Measurements from ENCODE around the gene INSRR.

INSRR gene

DNA sequence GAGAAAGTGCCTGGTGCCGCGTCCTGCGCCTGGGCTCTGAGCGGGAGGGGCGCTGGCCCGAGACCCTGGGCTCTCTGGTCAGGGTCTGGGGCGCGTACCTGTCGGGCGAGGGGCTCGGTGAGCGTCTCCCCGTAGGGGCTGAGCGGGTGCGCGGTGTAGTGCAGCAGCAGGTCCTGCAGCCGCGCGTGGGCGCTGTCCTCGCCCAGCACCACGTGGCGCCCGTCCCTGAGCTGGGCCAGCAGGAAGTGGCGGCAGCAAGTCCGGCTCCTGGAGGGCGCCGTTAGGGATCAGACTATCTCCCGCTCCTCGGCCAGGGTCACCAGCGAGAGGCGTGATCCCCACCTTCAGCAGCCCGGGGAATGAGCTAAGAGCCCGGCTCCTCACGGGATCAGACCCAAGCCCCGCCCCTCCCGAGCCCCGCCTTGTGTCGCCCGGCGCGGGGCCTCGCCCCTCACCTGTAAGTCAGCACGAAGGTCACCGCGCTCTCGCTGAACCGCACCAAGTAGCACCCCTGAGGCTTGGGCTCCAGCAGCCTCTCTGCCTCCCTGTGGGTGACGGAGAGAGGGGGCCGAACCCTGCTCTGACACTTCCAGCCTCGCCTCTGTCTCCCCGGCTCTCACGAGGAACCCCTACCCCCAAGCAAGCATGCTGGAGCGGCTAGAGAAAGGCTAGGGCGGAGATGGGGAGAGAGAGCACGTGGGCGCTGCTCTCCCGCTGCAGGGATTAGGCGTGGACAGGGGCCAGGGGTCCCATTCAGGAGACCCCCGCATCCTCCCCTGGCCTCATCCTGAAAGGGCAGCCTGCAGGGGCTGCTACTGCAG is 45.0 kb downstream of the INSRR start:
- no peak for DNase-seq
- in situ Hi-C loops (cut with MboI; ENCODE audit: low pct_unique_long_range_greater_than_20kb, low sequenced_read_pairs): no loop called here

DNA sequence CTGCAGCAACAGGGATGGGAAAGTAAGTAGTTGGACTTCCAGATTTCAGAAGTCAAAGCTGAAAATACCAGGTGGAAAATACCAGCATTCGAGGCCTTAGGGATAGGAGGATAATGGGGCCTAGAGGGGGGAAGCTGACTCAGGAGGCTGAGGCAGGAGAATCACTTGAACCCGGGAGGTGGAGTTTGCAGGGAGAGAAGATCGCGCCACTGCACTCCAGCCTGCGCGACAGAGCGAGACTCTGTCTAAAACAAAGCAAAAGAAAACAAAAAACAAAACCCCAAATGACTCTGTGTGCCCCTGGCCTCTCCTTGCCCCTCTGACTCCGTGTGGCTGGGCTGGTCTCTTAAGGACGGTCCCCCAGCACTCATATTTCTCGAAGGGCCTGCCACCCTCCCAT is 45.6 kb downstream of the INSRR start:
- in situ Hi-C loops (cut with MboI; ENCODE audit: low pct_unique_long_range_greater_than_20kb, low sequenced_read_pairs): no loop called here
- no peak for DNase-seq

DNA sequence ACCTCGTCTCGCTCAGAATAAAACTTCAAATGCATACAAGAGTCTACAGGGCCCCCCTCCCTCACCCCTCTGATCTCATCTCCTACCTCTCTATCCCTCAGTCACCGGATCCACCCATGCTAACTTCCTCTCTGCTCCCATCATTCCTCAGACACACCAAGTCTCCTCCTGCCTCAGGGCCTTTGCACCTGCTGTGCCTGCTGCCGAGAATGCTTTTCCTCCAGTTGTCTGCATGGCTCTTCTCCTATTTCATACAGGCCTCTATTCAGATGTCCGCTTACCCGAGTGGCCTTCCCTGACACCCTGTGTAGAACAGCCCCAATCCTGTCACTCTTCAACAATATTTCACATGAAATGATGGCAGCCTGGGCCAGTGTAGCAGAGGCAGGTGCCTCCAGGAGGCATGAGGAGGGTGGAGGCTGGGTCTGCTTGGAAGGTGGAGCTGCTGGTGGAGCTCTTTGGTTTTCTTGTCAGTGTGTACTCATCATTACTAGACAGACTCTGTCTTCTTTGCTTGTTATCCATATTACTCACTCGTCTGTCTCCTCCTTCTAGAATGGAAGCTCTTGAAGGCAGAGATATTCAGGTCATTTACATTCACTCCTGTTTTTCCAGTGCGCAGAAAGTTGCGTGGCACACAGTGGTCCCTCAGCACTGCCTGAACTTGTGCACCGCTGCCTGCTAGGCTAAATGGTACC is 46.5 kb downstream of the INSRR start:
- no peak for DNase-seq
- in situ Hi-C loops (cut with MboI; ENCODE audit: low pct_unique_long_range_greater_than_20kb, low sequenced_read_pairs): no loop called here

DNA sequence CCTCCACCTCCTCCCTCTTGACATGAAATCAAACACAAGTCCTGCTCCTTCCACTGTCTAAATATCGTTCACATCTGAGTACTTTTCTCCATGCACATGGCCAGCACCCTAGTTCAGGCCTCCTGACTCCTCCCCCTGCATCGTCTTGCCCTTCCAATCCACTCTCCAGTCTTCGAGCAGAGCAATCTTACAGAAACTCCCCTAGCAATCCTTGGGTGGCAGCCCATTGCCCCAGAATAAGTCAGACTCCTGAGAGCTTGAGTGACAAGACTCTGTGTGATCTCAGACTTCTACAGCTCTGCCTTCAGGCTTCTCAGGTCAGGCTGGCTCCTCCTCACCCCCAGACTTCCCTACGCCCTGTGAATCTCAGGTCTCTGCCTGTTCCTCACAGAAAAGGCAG is 47.7 kb downstream of the INSRR start:
- in situ Hi-C loops (cut with MboI; ENCODE audit: low pct_unique_long_range_greater_than_20kb, low sequenced_read_pairs): no loop called here
- DNase-seq: no peak

DNA sequence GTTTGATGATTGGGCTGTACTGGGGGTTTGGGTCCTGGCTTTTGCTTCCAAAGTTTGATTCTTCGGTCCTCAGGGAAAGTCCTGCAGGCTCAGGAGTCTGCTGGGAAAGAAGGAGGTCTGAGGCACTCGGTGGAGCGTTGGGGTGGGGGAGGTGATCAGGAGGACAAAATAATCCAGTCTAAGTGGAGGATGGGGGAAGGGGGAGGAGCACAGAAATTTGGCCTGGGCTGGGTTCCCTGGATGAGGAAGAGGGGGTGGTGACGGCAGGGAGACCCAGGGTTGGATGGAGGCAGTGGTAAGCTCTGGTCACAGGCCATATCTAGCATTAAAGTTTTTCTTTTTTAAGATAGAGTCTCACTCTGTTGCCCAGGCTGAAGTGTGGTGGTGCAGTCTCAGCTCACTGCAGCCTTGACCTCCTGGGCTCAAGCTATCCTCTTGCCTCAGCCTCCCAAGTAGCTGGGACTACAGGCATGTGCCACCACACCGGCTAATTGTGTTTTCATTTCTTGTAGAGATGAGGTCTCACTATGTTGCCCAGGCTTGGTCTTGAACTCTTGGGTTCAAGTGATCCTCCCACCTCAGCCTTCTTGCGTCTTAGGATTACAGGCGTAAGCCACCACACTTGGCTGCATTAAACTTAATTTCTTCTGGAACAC is 49.1 kb downstream of the INSRR start:
- in situ Hi-C loops (cut with MboI; ENCODE audit: low pct_unique_long_range_greater_than_20kb, low sequenced_read_pairs): no loop called here

DNA sequence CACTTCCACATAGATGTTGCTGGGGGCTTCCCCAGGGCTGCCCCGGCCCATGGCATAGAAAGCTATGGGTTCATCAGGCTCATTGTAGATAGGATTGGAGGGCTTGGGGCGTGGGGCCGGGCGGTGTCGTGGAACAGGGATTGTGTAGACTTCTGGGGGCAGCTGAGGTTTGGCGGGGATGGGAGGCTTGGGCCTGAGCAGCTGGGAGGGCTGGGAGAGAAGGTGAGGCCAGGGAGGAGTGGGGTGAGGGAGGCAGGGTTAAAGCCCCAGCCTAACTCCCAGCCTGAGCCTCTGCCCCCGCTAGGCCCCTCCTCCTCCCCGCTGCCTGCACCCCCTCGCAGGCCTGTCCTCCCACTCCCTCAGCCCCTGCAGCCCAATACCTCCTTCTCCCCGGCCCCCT is 49.6 kb downstream of the INSRR start:
- no peak for DNase-seq
- in situ Hi-C loops (cut with MboI; ENCODE audit: low pct_unique_long_range_greater_than_20kb, low sequenced_read_pairs): no loop called here

More for the DNA sequence above, 49.1 kb downstream of the INSRR start:
- no peak for DNase-seq

DNA sequence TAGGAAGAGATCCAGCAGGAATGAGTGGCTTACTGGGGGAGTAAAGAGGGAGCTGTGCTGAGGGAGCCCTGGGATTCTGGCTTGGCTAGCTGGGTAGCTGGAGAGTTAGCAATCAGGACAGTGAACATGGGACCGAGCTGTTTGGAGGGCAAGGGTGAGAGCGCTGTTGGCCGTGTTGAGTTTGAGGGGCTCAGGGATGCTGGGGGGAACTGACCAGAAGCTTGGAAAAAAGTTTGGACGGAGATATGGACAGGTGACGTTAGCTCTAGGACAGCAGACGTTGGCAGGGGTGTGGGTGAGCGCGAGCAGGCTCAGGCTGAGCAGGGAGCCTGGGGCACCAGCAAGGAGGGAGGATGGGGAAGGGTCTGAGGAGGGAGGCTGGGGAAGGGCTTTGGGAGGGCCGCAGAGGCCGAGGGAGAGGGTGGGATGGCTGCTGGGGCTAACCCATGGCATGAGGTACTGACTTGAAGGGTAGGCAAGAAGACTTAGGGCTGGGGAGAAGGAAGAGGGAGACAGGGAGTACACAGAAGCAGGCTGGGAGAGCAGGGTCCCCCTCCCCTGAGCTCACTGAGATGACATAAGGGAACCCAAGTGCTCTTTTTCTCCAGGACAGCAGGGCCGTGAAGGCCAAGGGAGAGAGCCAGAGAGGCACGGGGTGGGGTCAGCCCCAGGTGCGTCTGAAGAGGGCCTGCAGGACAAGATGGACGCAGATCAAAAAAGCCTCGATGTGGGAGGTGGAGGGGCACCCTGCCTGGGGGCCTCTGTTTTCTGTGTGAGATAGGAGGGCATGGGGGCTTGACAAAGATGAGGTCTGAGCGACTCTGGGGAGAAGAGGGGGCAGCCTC is 50.5 kb downstream of the INSRR start:
- in situ Hi-C loops (cut with MboI; ENCODE audit: low pct_unique_long_range_greater_than_20kb, low sequenced_read_pairs): no loop called here
- no peak for DNase-seq

DNA sequence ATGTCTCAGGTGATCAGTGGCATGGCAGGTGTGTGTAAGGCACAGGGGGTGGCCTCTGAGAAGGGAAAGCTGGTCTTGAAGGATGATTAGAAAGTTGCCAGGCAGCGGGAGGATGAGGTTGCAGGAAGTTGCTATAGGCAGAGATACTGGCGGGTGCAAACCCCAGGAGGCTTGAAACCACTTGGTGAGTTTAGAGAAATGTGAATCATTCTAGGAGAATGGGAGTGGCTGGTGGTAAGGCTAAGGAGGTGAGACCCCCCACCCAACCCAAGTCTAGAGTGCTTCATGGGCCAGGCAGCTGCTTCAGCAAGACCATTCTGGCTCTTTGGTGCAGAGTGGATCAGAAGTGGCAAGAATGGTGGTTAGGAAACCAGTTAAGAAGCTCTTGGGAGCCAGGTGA is 51.3 kb downstream of the INSRR start:
- in situ Hi-C loops (cut with MboI; ENCODE audit: low pct_unique_long_range_greater_than_20kb, low sequenced_read_pairs): no loop called here
- DNase-seq: no peak

DNA sequence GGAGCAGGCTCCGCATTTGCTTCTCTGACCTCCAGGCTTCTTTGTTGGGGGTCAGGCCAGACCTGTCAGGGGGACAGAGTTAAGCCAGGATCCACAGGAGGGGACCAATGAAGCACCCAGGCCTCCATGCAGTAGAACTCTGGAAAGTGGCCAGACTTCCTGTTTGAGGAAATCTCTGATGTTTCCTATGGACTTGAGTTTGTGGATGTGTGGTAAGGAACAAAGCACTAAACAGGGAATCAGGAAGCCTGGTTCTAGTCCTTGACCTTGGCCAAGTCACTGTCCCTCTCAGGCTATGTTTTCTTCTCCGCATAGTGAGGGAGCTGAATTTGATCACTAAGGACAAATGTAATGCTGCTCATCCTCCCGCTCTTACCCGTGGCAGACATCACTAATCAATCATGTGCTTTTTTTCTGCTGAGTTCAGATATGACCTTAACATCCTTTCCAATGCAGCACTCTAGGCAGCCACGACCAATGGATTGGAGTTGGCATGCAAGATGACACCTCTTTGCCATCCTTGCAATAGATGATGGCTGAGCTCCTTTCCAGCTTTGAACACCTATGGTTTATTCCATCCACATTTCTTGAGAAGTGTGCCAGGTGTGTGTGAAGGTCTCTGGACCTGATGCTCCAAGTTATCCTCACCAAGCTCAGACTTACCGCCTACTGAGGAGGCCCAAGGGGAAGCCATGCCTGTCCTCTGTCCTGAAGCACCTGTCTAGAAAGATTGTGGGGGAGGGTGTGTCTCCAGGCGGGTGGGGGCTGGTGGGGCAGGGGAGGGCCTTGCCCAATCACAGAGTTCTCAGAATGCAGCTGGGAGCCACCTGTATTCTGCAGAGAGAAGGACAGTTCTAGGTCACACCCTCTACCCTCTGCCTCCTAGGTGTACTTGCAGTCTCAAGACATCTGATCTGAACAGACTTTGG is 52.1 kb downstream of the INSRR start:
- no peak for DNase-seq
- in situ Hi-C loops (cut with MboI; ENCODE audit: low pct_unique_long_range_greater_than_20kb, low sequenced_read_pairs): no loop called here

DNA sequence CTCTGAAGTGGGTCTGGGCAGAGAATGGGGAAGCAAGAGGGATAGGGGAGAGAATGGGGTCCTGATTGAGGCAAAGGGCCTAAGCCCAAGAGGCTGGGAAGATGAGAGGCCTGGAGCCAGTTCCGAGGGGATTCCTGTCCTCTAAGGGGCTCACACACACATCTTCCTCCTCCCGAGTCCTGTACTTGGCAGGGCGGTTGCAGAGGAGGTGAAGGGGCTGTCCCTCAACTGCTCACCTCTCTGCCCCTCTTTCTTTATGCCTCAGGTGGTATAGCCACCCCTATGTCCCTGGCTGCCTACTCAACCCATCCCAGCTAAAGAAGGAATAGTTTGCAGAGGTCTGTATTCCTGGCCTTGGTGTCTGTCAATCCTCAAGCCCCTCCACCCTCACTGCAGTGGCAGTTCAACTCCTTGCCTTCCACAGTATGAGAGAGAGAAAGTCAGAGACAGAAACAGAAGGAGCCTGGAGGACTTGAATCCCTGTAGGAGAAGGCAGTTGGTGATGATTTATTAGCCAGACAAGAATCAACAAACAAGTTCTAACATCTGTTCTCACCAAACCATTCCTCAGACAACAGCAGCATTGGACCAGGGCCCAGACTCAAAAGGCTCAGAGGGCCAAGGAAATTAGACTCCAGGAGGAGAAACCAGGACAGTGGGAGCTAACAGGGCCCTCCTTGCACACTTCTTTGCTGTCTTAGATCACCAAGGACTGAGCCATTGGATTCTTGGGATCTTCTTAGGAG is 53.0 kb downstream of the INSRR start:
- no peak for DNase-seq
- in situ Hi-C loops (cut with MboI; ENCODE audit: low pct_unique_long_range_greater_than_20kb, low sequenced_read_pairs): no loop called here

DNA sequence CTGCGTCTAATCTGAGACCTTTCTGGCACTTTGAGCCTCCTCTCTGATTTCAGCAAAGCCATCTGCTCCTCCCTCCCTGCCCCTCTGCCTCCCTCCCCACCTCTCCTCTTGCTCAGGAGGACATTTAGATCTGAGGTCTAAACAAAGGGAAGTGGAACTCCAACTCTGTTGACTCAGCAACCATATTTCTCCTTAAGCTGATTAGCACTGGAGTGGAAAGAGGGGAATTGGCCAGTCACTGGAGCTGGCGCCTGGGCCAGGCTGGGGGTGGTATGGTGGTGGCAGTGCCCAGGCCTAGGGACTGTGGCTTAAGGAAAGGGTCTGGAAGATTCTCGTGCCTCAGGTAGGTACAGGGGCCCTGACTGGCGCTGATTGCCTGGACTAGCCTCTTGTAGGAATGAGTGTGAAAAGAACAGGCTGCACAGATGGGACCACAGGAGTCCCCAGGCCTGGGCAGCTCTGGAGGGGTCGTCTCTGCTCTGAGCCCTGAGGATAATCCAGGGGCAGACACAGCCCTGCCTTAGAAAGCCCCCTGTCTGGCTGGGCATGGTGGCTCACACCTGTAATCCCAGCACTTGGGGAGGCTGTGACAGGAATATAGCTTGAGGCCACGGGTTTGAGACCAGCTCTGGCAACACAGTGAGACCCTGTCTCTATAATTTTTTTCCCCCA is 54.2 kb downstream of the INSRR start:
- in situ Hi-C loops (cut with MboI; ENCODE audit: low pct_unique_long_range_greater_than_20kb, low sequenced_read_pairs): no loop called here
- DNase-seq: peak; percentile 79

DNA sequence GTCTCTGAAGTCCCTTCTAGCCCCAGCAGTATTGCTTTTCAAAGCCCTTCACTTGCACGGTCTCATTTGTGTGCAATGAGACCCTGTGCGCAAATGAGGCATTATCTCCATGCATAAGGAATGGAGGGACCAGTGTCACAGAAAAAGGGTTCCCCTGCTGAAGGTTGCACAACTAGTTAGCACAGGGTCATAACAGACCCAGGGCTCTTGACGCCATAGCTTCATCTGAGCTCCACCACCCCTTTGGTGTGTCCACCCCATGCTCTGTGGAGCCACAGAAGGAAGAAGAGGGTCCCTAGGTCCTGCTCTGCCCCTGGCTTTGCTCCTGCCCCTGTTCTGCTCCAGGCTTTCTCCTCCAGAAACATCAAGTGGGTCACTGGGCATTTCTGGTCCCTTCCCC is 54.9 kb downstream of the INSRR start:
- DNase-seq: no peak
- in situ Hi-C loops (cut with MboI; ENCODE audit: low pct_unique_long_range_greater_than_20kb, low sequenced_read_pairs): no loop called here

DNA sequence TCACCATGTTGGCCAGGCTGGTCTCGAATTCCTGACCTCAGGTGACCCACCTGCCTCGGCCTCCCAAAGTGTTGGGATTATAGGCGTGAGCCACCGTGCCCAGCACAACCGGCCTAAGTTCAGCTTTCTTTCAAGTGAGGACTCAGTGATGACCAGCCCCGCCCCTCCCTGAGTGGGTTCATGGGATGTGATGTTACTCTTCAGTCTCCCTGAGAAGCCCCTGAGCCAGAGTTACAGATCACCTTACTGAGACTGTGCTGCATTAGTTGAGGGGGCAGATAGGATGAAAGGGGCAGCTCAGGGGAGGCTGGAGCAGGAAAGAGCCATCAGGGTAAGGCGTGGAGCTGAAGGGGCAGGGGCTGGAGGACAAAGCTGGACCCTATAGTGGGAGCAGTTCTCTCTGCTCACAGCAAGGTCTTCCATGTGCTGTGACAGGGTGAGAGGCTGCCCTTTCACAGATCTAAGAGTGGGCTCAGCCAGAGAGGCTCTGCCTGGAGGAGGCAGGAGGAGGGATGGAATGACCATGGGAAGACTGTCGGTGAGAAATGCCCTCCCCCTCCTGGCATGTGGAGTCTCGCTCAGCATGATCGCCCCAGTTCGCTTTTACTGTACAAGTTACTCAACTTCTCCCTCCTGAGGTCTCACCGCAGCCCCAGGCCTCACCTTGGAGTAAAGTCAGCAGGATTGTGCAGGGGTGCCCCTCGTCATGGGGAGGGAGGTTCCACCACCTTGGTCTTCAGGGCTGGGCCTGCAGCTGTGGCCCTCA is 55.6 kb downstream of the INSRR start:
- no peak for DNase-seq
- in situ Hi-C loops (cut with MboI; ENCODE audit: low pct_unique_long_range_greater_than_20kb, low sequenced_read_pairs): no loop called here

DNA sequence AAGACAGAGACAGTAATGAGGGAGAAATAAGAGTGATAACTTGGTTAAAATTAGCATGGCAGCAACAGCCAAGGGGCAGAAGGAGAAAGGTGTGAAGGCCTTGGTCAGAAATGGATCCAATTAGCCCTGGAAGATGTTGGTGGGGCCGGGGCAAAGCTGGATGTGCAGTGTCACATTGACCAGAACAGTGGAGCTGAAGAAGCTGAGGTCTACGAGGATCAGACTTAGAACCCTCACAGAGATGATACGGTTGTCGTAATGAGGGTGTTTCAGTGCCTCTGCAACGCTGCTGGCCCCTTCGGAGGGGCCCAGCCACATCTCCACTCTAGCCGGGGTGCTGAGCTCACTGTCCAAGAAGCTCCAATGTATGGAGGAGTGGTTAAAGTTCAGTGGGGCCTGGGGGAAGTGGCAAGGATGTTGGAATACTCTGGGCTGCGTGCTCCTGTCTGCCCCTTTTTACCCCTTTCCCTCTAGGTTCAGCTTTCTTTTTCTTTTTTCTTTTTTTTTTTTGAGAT is 56.4 kb downstream of the INSRR start:
- in situ Hi-C loops (cut with MboI; ENCODE audit: low pct_unique_long_range_greater_than_20kb, low sequenced_read_pairs): no loop called here
- no peak for DNase-seq

DNA sequence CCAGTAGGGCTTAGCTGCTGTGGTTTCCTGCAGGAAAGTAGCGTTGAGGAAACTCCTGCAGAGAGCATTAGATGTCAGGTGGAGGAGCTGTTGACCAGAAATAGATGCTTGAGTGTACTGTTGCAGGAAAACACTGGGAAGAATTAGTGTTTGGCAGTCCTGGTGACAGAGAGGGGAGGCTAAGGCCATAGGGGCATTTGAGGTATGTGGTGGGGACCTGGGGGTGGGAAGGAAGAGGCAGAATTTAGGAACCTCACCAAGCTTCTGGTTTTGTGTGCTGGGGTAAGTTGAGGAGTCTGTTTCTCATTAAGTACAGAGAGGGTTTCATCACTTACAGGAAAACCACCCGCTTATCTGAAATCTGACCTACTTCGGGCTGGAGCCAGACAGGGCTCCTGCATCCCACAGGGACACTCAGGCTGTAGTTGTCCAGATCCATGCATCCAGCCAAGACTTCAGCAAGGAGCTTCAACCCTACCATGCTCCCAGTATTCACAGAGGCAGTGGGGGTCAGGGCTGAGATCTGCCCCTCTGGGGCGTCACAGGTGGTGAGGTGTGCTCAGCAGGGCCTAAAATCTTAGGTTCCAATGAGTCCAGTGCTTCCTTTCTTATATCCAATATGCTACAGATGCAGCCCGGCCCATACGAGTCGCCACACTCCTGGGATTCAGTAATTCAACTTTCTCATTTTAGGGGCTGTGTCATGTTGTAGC is 57.4 kb downstream of the INSRR start:
- peak; percentile 65 for DNase-seq
- in situ Hi-C loops (cut with MboI; ENCODE audit: low pct_unique_long_range_greater_than_20kb, low sequenced_read_pairs): no loop called here

Data from KBM-7 (cell line).